Endothelial cell of umbilical vein (primary cell): Measurements from ENCODE around the gene COX5A.

Source experiments
- EZH2 ChIP-seq: IDR thresholded peaks from 2 replicates; pipeline ENCODE4 v1.6.1; 2012; ENCODE audit warnings: borderline replicate concordance, low read depth, mild to moderate bottlenecking, moderate library complexity, low read length, inconsistent platforms; ENCODE audit not compliant: severe bottlenecking
- FOS ChIP-seq: IDR thresholded peaks from 2 replicates; pipeline ENCODE4 v1.6.1; 2011; ENCODE audit warnings: mild to moderate bottlenecking, low read length, moderate library complexity, borderline replicate concordance; ENCODE audit not compliant: insufficient read depth
- GATA2 ChIP-seq: IDR thresholded peaks from 2 replicates; pipeline ENCODE4 v1.7.0; 2011; ENCODE audit warnings: low read depth, mild to moderate bottlenecking, moderate library complexity, mixed read lengths, low read length; ENCODE audit not compliant: insufficient read length, insufficient read depth
- JUN ChIP-seq: IDR thresholded peaks from 2 replicates; pipeline ENCODE4 v1.6.1; 2011; ENCODE audit warnings: borderline replicate concordance, low read depth; ENCODE audit not compliant: insufficient read length, insufficient read depth
- MYC ChIP-seq: IDR thresholded peaks from one replicate; pipeline ENCODE4 v1.6.1; 2011; ENCODE audit warnings: mild to moderate bottlenecking, low read depth, low read length
- POLR2A ChIP-seq: IDR thresholded peaks from 2 replicates; pipeline ENCODE4 v1.6.1; 2012; ENCODE audit warnings: low read depth, mild to moderate bottlenecking, control low read depth, low read length
- POLR2AphosphoS5 ChIP-seq: IDR thresholded peaks from 2 replicates; pipeline ENCODE4 v1.6.1; 2012; ENCODE audit warnings: low read depth, mild to moderate bottlenecking, control low read depth, low read length, moderate library complexity; ENCODE audit not compliant: insufficient read depth
- TF ChIP-seq, protein P1 (sequence below), 2 donors: IDR thresholded peaks; 1 replicate in 1 of 2; 2 replicates in 1 of 2; pipeline ENCODE4 v1.5.1; 2011; ENCODE audit warnings: low read length in 2 of 2, mild to moderate bottlenecking in 2 of 2, moderate library complexity in 2 of 2, control low read depth in 1 of 2, inconsistent platforms in 1 of 2, low read depth in 1 of 2; ENCODE audit not compliant: insufficient read depth in 1 of 2; ENCODE audit errors: extremely low read depth in 1 of 2
- TF ChIP-seq, protein P2 (sequence below): IDR thresholded peaks from 2 replicates; pipeline ENCODE4 v1.6.1; 2011; ENCODE audit not compliant: insufficient read depth, insufficient read length

DNA sequence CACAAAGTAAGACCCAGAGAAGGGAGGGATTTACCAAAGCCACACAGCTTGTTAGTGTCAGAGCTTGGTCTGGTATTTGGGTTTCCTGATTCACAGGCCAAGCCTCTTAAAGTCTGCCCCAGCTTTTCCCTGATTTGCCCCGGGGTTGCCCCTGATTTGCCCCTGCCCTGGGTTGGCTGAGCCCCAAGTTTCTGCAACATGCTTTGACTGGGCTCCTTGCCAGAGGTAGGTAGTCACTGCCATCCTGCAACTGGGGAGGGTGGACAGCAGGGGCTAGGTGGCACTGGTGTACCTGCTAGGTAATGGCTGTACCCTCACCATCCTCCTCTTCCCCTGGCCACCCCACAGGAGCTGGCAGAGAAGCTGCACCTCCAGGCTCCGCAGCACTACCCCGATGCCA is 45.6 kb downstream of the COX5A start:
- TF ChIP-seq MYC (no peak), POLR2A (no peak), EZH2 (no peak), POLR2AphosphoS5 (no peak), GATA2 (no peak), FOS (no peak), JUN (no peak)
- TF ChIP-seq, protein P1, sequence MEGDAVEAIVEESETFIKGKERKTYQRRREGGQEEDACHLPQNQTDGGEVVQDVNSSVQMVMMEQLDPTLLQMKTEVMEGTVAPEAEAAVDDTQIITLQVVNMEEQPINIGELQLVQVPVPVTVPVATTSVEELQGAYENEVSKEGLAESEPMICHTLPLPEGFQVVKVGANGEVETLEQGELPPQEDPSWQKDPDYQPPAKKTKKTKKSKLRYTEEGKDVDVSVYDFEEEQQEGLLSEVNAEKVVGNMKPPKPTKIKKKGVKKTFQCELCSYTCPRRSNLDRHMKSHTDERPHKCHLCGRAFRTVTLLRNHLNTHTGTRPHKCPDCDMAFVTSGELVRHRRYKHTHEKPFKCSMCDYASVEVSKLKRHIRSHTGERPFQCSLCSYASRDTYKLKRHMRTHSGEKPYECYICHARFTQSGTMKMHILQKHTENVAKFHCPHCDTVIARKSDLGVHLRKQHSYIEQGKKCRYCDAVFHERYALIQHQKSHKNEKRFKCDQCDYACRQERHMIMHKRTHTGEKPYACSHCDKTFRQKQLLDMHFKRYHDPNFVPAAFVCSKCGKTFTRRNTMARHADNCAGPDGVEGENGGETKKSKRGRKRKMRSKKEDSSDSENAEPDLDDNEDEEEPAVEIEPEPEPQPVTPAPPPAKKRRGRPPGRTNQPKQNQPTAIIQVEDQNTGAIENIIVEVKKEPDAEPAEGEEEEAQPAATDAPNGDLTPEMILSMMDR (IDR thresholded peaks at IDR 0.05; ENCODE audit: extremely low read depth in 1 of 2, insufficient read depth in 1 of 2, low read depth in 1 of 2, low read length in 2 of 2) = no peak
- TF ChIP-seq, protein P2, sequence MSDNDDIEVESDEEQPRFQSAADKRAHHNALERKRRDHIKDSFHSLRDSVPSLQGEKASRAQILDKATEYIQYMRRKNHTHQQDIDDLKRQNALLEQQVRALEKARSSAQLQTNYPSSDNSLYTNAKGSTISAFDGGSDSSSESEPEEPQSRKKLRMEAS = no peak
